Suprapubic skin (tissue), 4 donors: ENCODE measurements around the gene SLC43A1. TPM values are rescaled to one million over a fixed set of nuclear protein-coding genes. Genes with fewer than 3 reads are reported as not detected.

Experiments
- DNase-seq, 2 donors: peaks; one replicate each; pipeline ENCODE4 v3.0.0-alpha.2; 2019; ENCODE audit warnings: low spot score in 2 of 2
- H3K27ac ChIP-seq: fragments of 200-600 bp; sonication (generic); one replicate; pipeline ENCODE4 v1.5.1; 2019
- H3K27me3 ChIP-seq: fragments of 200-600 bp; sonication (generic); one replicate; pipeline ENCODE4 v1.5.1; 2019
- H3K36me3 ChIP-seq: fragments of 200-600 bp; sonication (generic); one replicate; pipeline ENCODE4 v1.5.1; 2019
- H3K4me1 ChIP-seq: fragments of 200-600 bp; sonication (generic); one replicate; pipeline ENCODE4 v1.5.1; 2019
- H3K4me3 ChIP-seq: fragments of 200-600 bp; sonication (generic); one replicate; pipeline ENCODE4 v1.5.1; 2019; ENCODE audit warnings: mild to moderate bottlenecking
- H3K9me3 ChIP-seq: fragments of 200-600 bp; sonication (generic); one replicate; pipeline ENCODE4 v1.5.1; 2019
- EP300 ChIP-seq: sonication (generic); formaldehyde crosslinking; IDR thresholded peaks from one replicate; pipeline ENCODE4 v1.6.1; 2017; ENCODE audit warnings: antibody characterized with exemption
- POLR2A ChIP-seq, 2 donors: fragments of 450-650 bp; IDR thresholded peaks; one replicate each; pipeline ENCODE4 v1.6.1; 2017; ENCODE audit warnings: antibody characterized with exemption in 2 of 2, mild to moderate bottlenecking in 2 of 2, moderate library complexity in 2 of 2
- POLR2AphosphoS5 ChIP-seq, 3 donors: sonication (generic); formaldehyde crosslinking; IDR thresholded peaks; one replicate each; pipeline ENCODE4 v1.6.1; 2017; ENCODE audit warnings: antibody characterized with exemption in 3 of 3
- WGBS: methylation state at CpG from one replicate; pipeline ENCODE4 v1.1.5; 2018; 5-methylcytosine and 5-hydroxymethylcytosine counted together
- total RNA-seq, 4 donors: library from RNA; depleted of rRNA; stranded (reverse); fragments of >200 nt; gene quantifications; one replicate each; pipeline ENCODE4 v1.1.0, GENCODE V29; 2016
- TF ChIP-seq, protein P1 (sequence below), 2 donors: fragments of 200-600 bp in 1 of 2; fragments of 450-650 bp in 1 of 2; sonication (generic) in 1 of 2; IDR thresholded peaks; one replicate each; pipeline ENCODE4 v1.5.1; 2016 to 2019; ENCODE audit warnings: antibody characterized with exemption in 2 of 2, mild to moderate bottlenecking in 1 of 2, moderate library complexity in 1 of 2

Gene SLC43A1
- total RNA-seq, 4 donors from 2014 or later: 13.8 to 48.8 (median 22.3) TPM

- peaks cover 42% of the 10 kb centered on the region for H3K36me3 ChIP-seq
- whole genome bisulfite sequencing: 67% methylated on average over 5 of the region's 5 CpGs
Measured at GRCh38 chr11:57546869-57547475, 31.5 kb upstream of the SLC43A1 start.

DNA sequence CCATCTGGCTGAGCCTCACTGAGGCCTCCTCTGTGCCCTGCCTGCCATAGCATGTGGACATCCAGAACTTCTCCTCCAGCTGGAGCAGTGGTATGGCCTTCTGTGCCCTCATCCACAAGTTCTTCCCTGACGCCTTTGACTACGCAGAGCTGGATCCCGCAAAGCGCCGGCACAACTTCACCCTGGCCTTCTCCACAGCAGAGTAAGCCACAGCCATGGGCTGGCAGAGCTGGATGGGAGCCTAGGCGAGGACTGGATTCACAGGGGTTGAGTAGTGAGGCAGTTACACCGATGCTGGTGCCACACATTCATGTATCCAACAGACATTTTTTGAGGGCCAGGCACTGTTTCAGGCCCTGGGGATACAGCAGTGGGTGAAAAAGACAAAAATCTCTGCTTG is 30.9 kb upstream of the SLC43A1 start:
- Histone ChIP-seq H3K9me3 (no peaks in the 10 kb centered on the region), H3K27ac (no peak overlapping the region), H3K27me3 (no peaks in the 10 kb centered on the region), H3K4me3 (no peak overlapping the region), H3K36me3 (peaks cover 37% of the 10 kb centered on the region), H3K4me1 (no peaks in the 10 kb centered on the region)
- no peak for TF ChIP-seq EP300
- no peak for TF ChIP-seq POLR2AphosphoS5 (IDR thresholded peaks at IDR 0.05)
- no peak for TF ChIP-seq POLR2A (IDR thresholded peaks at IDR 0.05)
- TF ChIP-seq, protein P1, sequence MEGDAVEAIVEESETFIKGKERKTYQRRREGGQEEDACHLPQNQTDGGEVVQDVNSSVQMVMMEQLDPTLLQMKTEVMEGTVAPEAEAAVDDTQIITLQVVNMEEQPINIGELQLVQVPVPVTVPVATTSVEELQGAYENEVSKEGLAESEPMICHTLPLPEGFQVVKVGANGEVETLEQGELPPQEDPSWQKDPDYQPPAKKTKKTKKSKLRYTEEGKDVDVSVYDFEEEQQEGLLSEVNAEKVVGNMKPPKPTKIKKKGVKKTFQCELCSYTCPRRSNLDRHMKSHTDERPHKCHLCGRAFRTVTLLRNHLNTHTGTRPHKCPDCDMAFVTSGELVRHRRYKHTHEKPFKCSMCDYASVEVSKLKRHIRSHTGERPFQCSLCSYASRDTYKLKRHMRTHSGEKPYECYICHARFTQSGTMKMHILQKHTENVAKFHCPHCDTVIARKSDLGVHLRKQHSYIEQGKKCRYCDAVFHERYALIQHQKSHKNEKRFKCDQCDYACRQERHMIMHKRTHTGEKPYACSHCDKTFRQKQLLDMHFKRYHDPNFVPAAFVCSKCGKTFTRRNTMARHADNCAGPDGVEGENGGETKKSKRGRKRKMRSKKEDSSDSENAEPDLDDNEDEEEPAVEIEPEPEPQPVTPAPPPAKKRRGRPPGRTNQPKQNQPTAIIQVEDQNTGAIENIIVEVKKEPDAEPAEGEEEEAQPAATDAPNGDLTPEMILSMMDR (IDR thresholded peaks at IDR 0.05): no peak
- DNase-seq: no peak
- 98% methylated on average over 7 of the region's 7 CpGs for WGBS

More at GRCh38 chr11:57546869-57547475, 31.5 kb upstream of the SLC43A1 start:
- Histone ChIP-seq H3K9me3 (no peaks in the 10 kb centered on the region), H3K27me3 (no peaks in the 10 kb centered on the region), H3K4me3 (no peak overlapping the region), H3K4me1 (no peaks in the 10 kb centered on the region), H3K27ac (no peak overlapping the region)
- TF ChIP-seq, protein P1 (IDR thresholded peaks at IDR 0.05): no peak
- TF ChIP-seq EP300 (no peak), POLR2A (IDR thresholded peaks at IDR 0.05) (no peak), POLR2AphosphoS5 (IDR thresholded peaks at IDR 0.05) (no peak)
- DNase-seq: no peak

- Histone ChIP-seq H3K9me3 (no peaks in the 10 kb centered on the region), H3K4me3 (no peak overlapping the region), H3K27ac (no peak overlapping the region), H3K36me3 (peaks cover 31% of the 10 kb centered on the region), H3K27me3 (no peaks in the 10 kb centered on the region), H3K4me1 (no peaks in the 10 kb centered on the region)
- no peak for TF ChIP-seq EP300
- TF ChIP-seq, protein P1 (IDR thresholded peaks at IDR 0.05): no peak
- DNase-seq: no peak
- 92% methylated on average over 7 of the region's 13 CpGs for WGBS
Measured at GRCh38 chr11:57545883-57546282, 30.4 kb upstream of the SLC43A1 start.

DNA sequence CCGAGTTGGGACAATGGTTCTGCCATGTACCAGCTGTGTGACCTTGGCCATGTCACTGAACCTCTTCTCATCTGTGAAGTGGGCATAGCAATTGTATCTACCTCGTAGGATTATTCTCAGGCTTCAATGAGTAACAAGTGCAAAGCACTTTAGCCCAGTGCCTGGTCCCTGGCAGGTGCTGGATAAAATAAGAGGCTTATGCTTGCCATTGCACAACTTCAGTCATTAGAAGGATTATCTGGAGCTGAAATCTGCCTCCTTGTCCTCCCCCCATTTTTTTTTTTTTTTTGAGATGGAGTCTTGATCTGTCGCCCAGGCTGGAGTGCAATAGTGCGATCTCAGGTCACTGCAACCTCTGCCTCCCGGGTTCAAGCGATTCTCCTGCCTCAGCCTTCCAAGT is 29.1 kb upstream of the SLC43A1 start:
- no peak overlapping the region for H3K4me3 ChIP-seq
- WGBS: 86% methylated on average over 6 of the region's 6 CpGs
- no peak for DNase-seq

DNA sequence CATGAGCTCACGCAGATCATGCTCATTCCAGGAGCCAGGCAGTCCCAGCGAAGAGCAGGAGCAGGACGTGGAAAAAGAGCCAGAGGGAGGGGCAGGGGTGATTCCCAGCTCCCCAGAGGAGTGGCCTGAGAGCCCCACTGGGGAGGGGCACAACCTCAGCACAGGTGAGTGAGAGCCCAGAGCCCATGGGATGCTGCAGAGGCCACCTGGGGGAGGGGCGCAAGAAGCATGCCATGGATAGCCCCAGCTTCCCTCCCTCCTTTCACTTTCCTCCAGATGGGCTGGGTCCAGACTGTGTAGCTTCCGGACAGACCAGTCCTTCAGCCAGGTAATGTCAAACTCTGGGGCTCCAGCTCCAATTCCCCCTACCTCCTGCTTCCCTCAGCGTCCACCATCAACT is 28.1 kb upstream of the SLC43A1 start:
- DNase-seq: no peak
- H3K27ac ChIP-seq: no peak overlapping the region
- no peaks in the 10 kb centered on the region for H3K4me1 ChIP-seq
- no peaks in the 10 kb centered on the region for H3K27me3 ChIP-seq
- WGBS: 49% methylated on average over 6 of the region's 6 CpGs
- peaks cover 13% of the 10 kb centered on the region for H3K36me3 ChIP-seq
- H3K9me3 ChIP-seq: no peaks in the 10 kb centered on the region
- TF ChIP-seq POLR2A (IDR thresholded peaks at IDR 0.05): no peak
- TF ChIP-seq, protein P1 (IDR thresholded peaks at IDR 0.05): no peak
- no peak for TF ChIP-seq EP300
- no peak overlapping the region for H3K4me3 ChIP-seq

More for the DNA sequence above, 29.1 kb upstream of the SLC43A1 start:
- H3K27ac ChIP-seq: no peak overlapping the region
- H3K4me1 ChIP-seq: no peaks in the 10 kb centered on the region
- no peak for TF ChIP-seq POLR2AphosphoS5 (IDR thresholded peaks at IDR 0.05)
- TF ChIP-seq, protein P1 (IDR thresholded peaks at IDR 0.05): no peak
- TF ChIP-seq POLR2A (IDR thresholded peaks at IDR 0.05): no peak
- TF ChIP-seq EP300: no peak
- H3K36me3 ChIP-seq: peaks cover 18% of the 10 kb centered on the region
- no peaks in the 10 kb centered on the region for H3K9me3 ChIP-seq
- H3K27me3 ChIP-seq: no peaks in the 10 kb centered on the region
